GM19438 (cell line): ENCODE measurements around the gene AGTR2.
"Not testable (repeated sequence)": the region's sequence is repeated elsewhere in the genome, so short reads cannot be mapped to it uniquely, and the experiment has no call there.

ENCODE experiments used
- ATAC-seq: cut with Tn5 transposase; IDR thresholded peaks from one replicate; pipeline ENCODE4 v1.9.1; 2021; ENCODE audit warnings: low read depth; ENCODE audit not compliant: unreplicated experiment

Gene AGTR2, protein sequence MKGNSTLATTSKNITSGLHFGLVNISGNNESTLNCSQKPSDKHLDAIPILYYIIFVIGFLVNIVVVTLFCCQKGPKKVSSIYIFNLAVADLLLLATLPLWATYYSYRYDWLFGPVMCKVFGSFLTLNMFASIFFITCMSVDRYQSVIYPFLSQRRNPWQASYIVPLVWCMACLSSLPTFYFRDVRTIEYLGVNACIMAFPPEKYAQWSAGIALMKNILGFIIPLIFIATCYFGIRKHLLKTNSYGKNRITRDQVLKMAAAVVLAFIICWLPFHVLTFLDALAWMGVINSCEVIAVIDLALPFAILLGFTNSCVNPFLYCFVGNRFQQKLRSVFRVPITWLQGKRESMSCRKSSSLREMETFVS

DNA sequence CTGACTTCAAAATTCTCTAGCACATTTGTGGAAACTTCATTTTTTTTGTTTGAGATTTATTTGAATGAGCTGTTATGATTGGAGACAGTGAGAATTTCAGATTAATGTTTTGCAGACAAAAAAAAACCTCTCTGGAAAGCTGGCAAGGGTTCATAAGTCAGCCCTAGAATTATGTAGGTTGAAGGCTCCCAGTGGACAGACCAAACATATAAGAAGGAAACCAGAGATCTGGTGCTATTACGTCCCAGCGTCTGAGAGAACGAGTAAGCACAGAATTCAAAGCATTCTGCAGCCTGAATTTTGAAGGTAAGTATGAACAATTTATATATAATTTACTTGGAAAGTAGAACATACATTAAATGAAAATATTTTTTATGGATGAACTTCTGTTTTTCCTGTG, at the start of gene AGTR2:
TSS of gene AGTR2 (plus strand) at position 234 of the 400 bp plus-strand sequence. CDS start 1,537 bp downstream, outside the sequence.
- ATAC-seq: no peak

DNA sequence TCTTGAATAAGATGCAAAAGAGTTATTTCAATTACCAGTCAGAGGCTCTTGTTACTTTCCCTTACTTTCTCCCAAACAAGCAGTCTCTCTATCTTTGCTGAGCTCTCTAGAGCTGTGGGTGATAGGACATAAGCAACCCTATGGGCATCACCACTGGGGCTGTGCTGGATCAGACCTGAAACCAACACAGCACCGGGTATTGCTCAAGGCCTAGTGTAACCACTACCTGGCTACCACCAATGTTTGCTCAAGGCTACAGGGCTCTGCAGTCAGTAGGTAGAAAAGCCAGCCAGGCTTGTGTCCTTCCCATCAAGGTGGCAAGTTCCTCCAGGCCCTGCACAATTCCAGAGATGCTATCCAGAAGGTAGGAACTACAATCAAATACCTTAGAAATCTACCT, 35.3 kb upstream of the AGTR2 start:
- ATAC-seq: no peak

DNA sequence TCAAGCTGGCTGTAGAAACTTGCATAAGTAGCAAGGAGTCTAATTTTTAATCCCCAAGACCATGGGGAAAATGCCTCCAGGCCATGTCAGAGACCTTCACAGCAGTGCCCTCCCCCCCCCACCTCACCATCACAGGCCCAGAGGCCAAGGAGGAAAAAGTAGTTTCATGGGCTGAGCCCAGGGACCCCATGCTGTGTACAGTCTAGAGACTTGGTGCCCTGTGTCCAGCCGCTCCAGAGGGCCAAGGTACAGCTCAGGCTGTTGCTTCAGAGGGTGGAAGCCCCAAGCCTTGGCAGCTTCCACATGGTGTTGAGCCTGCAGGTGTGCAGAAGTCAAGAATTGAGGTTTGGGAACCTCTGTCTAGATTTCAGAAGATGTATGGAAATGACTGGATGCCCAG, 29.3 kb upstream of the AGTR2 start:
- not testable (repeated sequence) for ATAC-seq

DNA sequence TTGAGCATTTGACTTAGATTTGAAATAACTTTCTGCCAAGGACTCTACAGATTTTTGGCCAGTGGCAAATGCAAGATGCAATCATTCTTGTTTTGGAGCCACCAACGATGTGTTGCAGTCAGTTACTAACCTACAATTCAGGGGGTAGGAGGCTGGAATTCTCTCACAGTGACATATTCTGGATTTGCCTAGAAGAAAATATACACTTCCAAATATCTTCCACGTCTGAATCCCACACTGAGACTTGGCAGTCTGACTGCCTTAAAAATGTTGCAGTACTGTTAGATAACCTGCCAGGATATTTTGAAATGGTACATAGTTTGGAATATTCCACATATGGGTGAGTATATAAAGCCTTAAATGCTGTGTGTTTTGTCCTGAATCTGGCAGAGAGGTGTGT, 27.6 kb upstream of the AGTR2 start:
- no peak for ATAC-seq

DNA sequence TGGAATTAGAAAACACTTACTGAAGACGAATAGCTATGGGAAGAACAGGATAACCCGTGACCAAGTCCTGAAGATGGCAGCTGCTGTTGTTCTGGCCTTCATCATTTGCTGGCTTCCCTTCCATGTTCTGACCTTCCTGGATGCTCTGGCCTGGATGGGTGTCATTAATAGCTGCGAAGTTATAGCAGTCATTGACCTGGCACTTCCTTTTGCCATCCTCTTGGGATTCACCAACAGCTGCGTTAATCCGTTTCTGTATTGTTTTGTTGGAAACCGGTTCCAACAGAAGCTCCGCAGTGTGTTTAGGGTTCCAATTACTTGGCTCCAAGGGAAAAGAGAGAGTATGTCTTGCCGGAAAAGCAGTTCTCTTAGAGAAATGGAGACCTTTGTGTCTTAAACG, 2.4 kb downstream of the AGTR2 start:
- ATAC-seq: no peak

DNA sequence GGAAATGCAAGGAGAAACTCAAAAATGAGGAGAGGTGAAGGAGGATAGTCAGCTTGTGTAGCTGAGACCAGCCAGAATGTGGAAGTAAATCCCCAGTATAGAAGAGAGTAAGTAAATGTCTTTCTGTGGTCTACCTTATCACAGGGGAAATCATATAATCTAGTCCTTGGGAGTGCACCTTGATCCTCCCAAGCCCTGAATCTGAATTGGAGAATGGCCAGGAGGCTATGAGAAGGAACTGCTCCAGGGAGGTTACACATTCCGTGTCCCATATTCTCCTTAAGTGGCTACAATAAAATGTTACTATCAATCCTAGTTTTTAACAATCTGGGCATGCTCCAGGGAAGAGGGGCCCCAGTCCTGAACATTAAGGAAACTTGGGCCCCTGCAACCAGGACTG, 10.8 kb downstream of the AGTR2 start:
- ATAC-seq: no peak

DNA sequence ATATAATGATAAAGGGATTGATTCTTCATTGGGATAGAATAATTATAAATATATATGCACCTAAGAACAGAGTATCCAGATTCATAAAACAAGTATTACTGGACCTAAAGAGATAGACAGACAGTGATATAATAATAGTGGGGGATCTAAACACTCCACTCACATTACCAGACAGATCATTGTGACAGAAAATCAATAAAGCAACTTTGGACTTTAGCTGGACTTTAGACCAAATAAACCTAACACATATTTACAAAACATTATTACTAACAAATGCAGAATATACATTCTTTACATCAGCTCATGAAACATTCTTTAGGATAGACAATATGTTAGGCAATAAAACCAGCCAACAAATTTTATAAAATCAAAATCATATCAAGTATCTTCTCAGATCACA, 14.6 kb downstream of the AGTR2 start:
- ATAC-seq: no peak

DNA sequence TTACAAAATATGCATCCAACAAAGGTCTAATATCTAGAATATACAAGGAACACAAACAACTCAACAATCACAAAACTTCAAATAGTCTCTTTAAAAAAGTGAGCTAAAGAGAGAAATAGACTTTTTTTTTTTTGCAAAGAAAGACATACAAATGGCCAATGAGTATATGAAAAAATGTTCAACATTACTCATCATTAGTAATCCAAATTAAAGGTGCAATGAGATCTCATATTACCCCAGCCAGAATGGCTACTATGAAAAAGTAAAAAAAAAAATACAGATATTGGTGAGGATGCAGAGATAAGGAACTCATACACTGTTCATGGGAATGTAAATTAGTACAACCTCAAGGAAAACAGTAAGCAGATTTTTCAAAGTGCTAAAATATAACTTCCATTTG, 24.1 kb downstream of the AGTR2 start:
- no peak for ATAC-seq

DNA sequence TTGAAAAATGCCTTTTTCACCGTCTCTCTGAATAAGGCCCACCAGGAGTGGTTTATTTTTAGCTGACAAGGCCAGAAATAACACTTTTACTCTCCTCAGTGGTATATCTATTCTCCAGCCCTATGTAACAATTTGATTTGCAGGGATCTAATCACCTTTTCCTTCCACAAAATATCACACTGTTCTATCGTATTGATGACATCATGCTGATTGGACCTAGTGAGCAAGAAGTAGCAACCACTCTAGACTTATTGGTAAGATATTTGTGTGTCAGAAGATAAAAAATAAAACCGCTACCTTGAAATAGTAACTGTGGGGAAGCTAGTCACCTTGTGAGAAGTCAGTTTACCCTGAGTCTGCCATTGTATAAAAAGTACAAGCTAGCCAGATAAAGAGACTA, 27.7 kb downstream of the AGTR2 start:
- no peak for ATAC-seq

DNA sequence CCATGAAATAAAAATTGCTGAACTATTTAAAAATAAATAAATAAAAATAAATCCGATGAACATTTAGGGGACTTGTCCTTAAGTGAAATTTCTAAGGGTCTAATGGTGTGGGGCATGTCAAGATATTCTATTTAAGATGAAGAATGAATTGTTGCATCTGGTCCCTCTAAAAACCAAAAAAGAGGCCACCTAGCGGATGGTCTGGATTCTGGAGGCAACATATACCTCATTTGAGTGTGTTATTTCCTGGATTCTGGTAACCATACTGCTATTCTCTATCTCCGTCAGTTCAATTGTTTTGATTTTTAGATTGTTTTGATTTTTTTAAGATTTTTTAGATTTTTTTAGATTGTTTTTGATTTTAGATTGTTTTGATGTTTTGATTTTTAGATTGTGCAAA, 28.3 kb downstream of the AGTR2 start:
- ATAC-seq: no peak

DNA sequence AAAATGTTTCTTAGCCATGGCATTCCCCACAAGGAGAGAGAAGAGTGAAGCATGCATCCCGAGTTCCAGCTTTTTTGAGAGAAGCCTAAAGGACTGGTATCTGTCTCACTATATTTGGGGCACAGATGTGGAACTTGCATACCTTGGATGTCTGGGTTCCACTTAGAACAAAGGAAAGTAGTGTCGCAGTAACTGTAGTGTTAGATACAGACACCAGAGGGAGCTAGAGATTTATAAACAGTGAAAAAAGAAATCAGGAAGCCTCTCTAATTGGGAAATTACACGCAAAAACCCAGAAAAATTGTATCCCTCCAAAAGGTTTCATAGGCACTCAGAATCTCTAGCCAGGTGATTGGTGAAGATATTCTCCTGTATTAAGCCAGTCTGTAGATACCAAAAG, 34.4 kb downstream of the AGTR2 start:
- no peak for ATAC-seq

DNA sequence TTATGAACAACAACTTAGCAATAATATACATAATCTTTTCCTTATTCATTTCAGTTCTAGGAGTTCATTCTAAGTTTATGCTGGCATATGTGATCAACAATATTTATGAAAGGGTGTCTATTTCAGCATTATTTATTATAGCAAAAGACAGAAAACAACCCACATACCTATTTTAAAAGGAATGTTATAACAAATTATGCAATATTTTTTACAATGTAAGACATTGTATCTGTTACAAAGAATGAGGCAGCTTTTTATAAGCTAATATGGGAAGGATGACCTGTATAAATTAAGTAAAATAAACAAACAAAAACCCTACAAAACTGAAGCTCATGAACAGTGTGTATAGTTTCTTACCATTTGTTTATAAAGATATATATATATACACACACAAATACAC, 42.7 kb downstream of the AGTR2 start:
- no peak for ATAC-seq

DNA sequence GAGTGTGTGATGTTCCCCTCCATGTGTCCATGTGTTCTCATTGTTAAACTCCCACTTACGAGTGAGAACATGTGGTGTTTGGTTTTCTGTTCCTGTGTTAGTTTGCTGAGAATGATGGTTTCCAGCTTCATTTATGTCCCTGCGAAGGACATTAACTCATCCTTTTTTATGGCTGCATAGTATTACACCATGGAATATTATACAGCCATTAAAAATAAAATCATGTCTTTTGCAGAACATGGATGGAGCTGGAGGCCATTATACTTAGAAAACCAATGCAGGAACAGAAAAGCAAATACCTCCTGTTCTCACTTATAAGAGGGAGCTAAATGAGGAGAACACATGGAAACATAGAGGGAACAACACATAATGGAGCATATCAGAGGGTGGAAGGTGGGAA, 46.5 kb downstream of the AGTR2 start:
- not testable (repeated sequence) for ATAC-seq
